Measurements from ENCODE around the gene PPP4R3B.
"Not testable (repeated sequence)": the region's sequence is repeated elsewhere in the genome, so short reads cannot be mapped to it uniquely, and the experiment has no call there.

Gene PPP4R3B

GRCh38 chr2:55550368-55551102 lies 66.9 kb downstream of the PPP4R3B start:
- H3K27ac ChIP-seq (ENCODE audit: extremely low read depth, low read depth, low read length) = no peak overlapping the region
- TF ChIP-seq BCL6B (tag by site-specific recombination; IDR thresholded peaks at IDR 0.05) (peak; percentile 78), ZBTB10 (tag by site-specific recombination; IDR thresholded peaks at IDR 0.05) (no peak), FEZF1 (tag by site-specific recombination; IDR thresholded peaks at IDR 0.05) (peak; percentile 92), PRDM4 (tag by site-specific recombination; IDR thresholded peaks at IDR 0.05) (peak; percentile 93), PRDM6 (tag by site-specific recombination; IDR thresholded peaks at IDR 0.05) (peak; percentile 91)
- no peak overlapping the region for H3K4me3 ChIP-seq (ENCODE audit: low read depth, low read length)
- POLR2A ChIA-PET = interaction anchor here (1.4 kb wide), 1 partner anchor 31 kb away, joined by 7 read pairs; the partner anchor contains the start of gene CFAP36
- peaks cover 9% of the 10 kb centered on the region for H3K4me1 ChIP-seq (ENCODE audit: control insufficient read depth, insufficient read depth, low read length)
- peaks cover 14 to 22% of the 10 kb centered on the region in 2 experiments; a peak in 2 of 3 replicates for H3K36me3 ChIP-seq (ENCODE audit: control insufficient read depth in 2 of 2, insufficient read depth in 1 of 2, low read length in 2 of 2)
- H3K9me3 ChIP-seq (ENCODE audit: control insufficient read depth, insufficient read depth, low read depth, low read length) = no peaks in the 10 kb centered on the region
- CTCF ChIA-PET = no interaction called here

GRCh38 chr2:55547679-55548078 lies 69.7 kb downstream of the PPP4R3B start:
- H3K27ac ChIP-seq (ENCODE audit: extremely low read depth, low read depth, low read length); CTCF ChIA-PET; H3K4me3 ChIP-seq (ENCODE audit: low read depth, low read length); H3K9me3 ChIP-seq (ENCODE audit: control insufficient read depth, insufficient read depth, low read depth, low read length); POLR2A ChIA-PET; H3K4me1 ChIP-seq (ENCODE audit: control insufficient read depth, insufficient read depth, low read length): not testable (repeated sequence)
- H3K36me3 ChIP-seq (ENCODE audit: control insufficient read depth in 2 of 2, insufficient read depth in 1 of 2, low read length in 2 of 2) = peaks cover 19 to 26% of the 10 kb centered on the region in 2 experiments

- CTCF ChIA-PET = no interaction called here
- POLR2A ChIA-PET = no interaction called here
- no peaks in the 10 kb centered on the region for H3K9me3 ChIP-seq (ENCODE audit: control insufficient read depth, insufficient read depth, low read depth, low read length)
Measured at GRCh38 chr2:55547001-55547400, 70.4 kb downstream of the PPP4R3B start.

More at GRCh38 chr2:55547001-55547400, 70.4 kb downstream of the PPP4R3B start:
- H3K27ac ChIP-seq (ENCODE audit: extremely low read depth, low read depth, low read length) = no peak overlapping the region
- TF ChIP-seq ZNF510 (tag by site-specific recombination; IDR thresholded peaks at IDR 0.05; ENCODE audit: insufficient replicate concordance) (no peak), PRDM2 (tag by site-specific recombination; IDR thresholded peaks at IDR 0.05; ENCODE audit: borderline replicate concordance) (no peak), GLIS2 (tag by site-specific recombination; IDR thresholded peaks at IDR 0.05) (no peak), ZNF777 (tag by site-specific recombination; IDR thresholded peaks at IDR 0.05; ENCODE audit: borderline replicate concordance) (no peak), ZNF174 (tag by site-specific recombination; IDR thresholded peaks at IDR 0.05) (no peak)
- H3K4me1 ChIP-seq (ENCODE audit: control insufficient read depth, insufficient read depth, low read length) = peaks cover 9% of the 10 kb centered on the region
- peaks cover 19 to 30% of the 10 kb centered on the region in 2 experiments for H3K36me3 ChIP-seq (ENCODE audit: control insufficient read depth in 2 of 2, insufficient read depth in 1 of 2, low read length in 2 of 2)
- H3K4me3 ChIP-seq (ENCODE audit: low read depth, low read length) = no peak overlapping the region
